Measurements from ENCODE around the gene PTPRJ.

DNA sequence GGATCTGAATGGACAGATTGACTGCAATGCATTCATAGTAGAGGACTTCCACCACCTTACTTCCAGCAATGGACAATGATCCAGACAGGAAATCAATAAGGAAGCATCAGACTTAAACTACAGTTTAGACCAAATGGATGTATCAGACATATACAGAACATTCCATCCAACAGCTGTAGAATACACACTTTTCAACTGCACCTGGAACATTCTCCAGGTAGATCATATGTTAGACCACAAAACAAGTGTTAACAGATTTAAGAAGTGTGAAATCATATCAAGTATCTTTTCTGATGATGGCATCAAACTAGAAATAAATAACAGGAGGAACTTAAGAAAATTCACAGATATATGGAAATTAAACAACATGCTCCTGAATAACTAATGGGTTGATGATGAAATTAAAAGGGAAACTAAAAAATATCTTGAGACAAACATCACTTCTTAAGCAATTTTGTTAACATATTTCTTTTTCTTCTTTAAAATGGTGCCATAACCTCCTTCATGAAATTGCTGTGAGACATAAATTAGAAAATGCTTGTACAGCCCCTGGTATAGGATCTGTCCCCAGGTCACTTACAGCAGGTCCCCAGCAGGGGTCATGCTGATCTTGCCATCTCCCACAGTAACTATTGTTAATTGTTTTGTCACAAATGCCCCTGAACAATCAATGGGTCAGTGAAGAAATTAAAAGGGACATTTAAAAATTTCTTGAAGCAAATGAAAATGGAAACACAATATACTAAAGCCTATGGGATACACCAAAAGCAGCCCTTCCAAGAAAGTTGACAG lies 136.3 kb downstream of the PTPRJ start:
- no peak for TF ChIP-seq EZH2 (IDR thresholded peaks at IDR 0.05; ENCODE audit: insufficient read depth, poor library complexity, severe bottlenecking)
- TF ChIP-seq EZH2phosphoT487 (IDR thresholded peaks at IDR 0.05; ENCODE audit: insufficient read depth, low read depth) = no peak
